ENCODE data around the gene HS3ST2.

- TF ChIP-seq CTCF (IDR thresholded peaks at IDR 0.05) = no peak
- TF ChIP-seq POLR2A (IDR thresholded peaks at IDR 0.05) = no peak
Observed at GRCh38 chr16:22859925-22860324, 46.0 kb downstream of the HS3ST2 start.
